Stimulated activated CD4-positive, alpha-beta T cell treated with anti-CD3 and anti-CD28 coated beads, Interleukin-1b, Interleukin-23, amount 100 ng/mL, for 4 hours (primary cell): ENCODE measurements around the gene DTNBP1.
A peak's percentile ranks its signal among the peaks of the same experiment; 100 is the strongest.
"Not testable (repeated sequence)": the region's sequence is repeated elsewhere in the genome, so short reads cannot be mapped to it uniquely, and the experiment has no call there.

ENCODE experiments used
- DNase-seq, 2 donors: peaks; one replicate each; pipeline ENCODE4 v3.0.0-alpha.2; 2020; ENCODE audit warnings: low read depth in 2 of 2

The DTNBP1 gene

DNA sequence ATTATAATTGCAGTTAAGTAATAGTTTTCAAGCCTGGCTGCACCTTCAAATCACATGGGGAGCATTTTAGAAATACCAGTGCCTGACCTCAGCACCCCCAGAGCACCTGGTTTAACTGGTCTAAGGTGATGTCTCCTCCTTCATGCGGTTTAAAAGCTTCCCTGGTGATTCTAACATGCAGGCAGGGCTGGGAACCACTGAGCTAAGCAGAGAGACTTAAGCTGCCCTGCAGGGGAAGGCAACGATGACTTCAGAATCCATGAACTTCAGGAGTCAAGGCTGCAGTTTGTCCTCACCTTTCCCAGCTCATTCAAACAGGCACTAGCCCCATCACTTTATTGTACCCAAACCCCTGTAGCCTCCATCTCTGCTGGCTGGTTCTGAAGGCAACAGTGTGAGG, 6.1 kb upstream of the DTNBP1 start:
- no peak for DNase-seq

DNA sequence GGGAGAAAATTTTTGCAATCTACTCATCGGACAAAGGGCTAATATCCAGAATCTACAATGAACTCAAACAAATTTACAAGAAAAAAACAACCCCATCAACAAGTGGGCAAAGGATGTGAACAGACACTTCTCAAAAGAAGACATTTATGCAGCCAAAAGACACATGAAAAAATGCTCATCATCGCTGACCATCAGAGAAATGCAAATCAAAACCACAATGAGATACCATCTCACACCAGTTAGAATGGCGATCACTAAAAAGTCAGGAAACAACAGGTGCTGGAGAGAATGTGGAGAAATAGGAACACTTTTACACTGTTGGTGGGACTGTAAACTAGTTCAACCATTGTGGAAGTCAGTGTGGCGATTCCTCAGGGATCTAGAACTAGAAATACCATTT, 4.1 kb upstream of the DTNBP1 start:
- not testable (repeated sequence) for DNase-seq

DNA sequence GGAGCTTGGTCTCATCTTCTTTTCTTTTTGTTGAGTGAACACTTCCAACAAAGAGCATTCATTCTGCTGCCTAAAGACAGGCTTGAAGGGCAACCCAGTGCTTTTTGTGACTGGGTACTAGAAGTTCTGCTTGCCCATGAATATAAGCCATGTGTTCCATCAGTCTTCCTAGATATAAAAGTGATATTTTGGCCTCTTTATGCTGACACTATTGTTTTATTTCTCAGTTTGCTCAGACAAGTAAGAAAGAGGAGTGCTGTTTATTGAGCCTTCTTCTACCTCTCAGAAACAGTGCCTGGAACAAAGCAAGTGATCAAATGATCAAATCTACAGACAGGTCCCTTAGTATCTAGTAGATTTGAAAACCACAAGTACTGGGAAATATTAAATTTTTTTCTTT, 2.4 kb upstream of the DTNBP1 start:
- DNase-seq: no peak

DNA sequence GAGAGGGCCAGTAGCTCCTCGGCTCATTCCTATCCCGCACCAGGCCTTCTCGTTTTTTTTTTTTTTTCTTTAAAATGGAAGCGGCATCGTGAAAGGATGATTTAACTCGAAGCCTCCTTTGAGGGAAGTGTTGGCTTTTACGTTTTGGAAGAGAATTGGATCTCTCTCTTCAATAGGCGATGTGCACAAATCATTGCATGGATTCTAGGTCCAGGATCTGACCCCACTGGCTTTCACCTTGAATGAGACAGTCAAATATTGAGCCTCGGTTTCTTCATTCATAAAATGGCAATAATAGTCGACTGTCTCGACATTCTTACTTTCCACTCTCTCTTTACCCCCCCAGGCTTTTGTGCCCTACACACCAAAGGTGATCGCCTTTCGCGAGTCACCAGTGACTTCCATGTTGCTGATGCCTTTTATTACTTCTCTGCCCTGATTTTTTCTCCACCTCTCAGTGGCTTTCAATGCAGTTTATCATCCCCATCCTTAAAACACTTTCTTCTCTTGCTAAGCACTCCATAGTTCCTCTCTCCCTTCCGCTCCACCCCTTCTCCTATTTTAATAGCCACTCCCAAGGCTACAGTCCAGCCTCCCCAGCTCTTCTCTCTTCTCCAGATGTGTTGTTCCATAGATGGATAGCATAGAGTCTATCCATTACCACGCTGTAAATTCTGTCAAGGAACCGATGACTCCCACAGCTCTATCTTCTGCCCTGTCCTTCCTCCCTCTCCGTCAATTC, 473 bp upstream of the DTNBP1 start:
- DNase-seq: no peak

DNA sequence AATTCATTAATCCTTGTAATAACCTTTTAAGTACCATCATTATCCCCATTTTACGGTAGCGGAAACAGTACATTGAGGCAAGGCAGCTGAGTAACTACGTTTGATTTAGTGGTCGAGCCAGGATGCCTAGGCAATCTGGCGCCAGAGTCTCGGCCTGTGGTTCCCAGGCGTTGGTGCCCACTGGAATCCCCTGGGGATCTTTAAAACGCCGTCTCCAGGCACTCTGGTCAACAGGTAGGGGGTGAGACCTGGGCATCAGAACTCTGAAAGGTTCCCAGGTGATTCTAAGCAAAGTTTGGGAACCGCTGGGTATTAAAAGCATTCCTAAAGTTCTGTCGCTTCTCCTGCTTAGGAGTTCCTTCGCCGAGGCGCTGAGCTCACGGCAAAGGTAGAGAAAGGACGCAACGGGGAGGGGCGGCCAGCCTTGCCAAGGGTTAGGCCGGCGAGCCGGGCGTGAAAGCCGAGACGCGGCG, 939 bp downstream of the DTNBP1 start:
- no peak for DNase-seq

DNA sequence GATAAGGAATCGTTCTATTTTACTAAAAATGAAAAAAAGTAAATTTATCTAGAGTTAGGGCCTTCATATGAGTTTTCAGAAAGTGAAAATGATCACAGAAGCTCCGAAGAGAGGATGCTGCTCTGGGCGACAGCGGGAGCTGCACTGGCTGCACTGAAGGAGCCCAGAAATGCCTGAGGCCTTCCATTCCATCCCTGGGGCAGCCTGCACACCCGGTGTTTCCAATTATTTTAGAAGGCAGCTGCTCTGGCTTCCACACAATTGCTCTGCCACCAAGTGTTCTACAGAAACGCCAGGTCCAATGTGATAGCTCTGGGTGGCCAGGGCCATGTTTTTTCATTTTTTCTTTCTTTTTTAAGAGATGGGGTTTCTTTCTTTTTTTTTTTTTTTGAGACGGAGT, 3.6 kb downstream of the DTNBP1 start:
- DNase-seq: no peak

DNA sequence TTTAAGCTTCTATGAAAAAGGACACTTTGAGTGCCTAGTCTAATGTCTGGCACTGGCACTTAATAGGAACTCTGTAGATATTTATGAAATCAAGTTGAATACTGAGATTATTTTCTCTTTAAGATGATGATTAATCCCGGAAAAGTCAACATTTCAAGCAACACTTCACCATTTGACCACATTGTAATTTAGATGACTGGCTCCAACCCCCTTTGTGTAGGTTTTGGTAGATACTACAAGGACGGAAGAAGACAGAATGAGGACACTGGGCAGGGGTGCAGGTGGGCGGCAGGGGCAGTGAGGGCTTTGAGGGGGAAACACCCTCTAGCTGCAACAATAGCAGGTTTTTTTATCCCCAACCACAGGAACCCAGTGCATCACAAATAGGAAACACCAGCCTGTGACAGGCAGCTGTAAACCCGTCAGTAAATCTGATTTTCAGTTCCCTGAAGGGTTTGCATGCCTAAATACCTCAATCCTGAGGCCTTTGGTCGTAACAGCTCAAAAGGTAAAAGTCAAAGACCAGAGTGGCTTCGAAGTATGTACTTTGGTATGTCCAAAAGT, 4.6 kb downstream of the DTNBP1 start:
- DNase-seq: no peak

DNA sequence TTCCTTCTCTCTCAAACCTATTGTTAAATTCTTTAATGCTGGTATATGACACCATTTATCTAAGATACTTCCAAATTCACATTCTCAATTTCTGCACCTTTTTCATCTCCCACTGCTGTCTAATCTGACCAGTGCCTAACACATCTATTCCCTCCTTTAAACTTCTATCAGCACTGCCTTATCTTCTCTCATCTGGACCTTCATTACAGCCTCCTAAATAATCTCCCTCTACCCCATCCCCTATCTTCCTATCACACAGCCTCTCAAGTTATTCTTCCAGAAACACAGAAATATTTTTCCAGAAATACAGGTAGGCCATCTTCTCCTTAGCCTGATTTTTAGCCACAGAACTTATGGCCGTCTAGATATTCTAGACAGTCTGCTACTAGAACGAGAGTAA, 5.5 kb downstream of the DTNBP1 start:
- DNase-seq: no peak

DNA sequence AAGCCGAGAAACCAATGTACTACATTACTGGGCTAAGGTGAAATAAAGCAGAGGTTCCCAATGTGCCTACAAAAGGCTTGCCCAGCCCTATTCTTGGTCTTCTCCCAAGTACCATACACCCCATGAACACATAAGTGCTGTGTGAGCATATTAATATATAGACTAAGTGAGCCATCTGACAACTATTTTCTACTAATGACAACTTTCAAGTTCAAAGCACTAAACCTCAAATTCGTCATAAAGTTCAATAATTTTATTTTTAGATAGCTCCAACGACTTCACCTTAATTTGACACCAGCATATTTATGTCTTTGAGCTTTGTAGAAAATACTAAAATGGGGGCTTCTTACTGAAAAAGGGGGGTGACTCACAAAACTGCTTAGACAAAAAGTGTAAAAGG, 6.7 kb downstream of the DTNBP1 start:
- no peak for DNase-seq

DNA sequence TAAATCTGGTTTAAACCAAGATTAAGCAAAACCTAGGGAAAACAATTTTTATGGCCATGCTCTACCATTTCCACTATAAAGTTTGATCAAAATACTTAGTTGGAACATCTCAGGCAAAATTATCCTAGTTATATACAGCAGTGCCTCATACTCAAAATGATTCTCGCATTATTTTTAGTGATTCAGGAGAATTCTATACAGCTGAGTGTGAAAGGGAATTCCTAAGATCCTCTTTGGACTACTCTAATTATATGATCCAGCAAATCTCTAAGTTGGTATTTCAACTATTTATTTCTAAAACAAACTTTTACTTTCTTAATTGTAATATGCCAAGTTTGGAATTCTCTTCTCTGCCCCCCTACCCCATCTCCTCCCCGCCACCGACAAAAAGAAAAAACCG, 8.6 kb downstream of the DTNBP1 start:
- no peak for DNase-seq

DNA sequence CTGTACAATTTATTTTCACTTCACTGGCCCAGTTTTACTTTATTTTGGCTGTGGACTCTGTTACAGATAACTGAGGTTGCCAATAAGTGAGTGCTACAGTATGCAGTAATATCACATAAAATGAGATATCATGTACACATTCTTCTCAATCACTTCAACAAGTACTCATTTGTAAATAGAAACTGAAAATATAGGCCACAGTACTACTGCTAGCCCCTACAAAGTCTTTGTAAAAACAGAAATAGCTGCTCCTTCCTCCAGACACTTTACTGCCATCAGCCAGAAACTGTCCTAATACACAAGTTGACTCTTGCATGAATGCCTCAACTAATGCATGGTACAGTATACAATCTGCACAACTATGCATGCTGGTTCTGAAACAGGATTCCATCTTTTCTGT, 9.2 kb downstream of the DTNBP1 start:
- no peak for DNase-seq

DNA sequence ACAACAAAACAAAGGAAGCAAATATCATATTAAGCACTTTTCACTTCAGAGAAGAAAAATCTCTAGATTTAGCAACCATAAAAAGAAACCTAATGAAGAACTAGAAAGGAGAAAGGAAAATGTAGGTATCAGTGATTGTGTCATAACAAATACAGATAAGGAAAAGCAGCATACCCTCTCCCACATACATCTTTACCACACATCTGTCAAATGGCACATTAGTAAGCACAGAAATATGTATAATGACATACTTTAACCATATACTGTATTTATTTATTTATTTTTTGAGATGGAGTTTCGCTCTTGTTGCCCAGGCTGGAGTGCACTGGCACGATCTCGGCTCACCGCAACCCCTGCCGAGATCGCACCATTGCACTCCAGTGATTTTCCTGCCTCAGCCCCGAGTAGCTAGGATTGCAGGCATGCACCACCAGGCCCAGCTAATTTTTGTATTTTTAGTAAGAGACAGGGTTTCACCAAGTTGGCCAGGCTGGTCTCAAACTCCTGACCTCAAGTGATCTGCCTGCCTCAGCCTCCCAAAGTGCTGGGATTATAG, 12.7 kb downstream of the DTNBP1 start:
- DNase-seq: not testable (repeated sequence)

DNA sequence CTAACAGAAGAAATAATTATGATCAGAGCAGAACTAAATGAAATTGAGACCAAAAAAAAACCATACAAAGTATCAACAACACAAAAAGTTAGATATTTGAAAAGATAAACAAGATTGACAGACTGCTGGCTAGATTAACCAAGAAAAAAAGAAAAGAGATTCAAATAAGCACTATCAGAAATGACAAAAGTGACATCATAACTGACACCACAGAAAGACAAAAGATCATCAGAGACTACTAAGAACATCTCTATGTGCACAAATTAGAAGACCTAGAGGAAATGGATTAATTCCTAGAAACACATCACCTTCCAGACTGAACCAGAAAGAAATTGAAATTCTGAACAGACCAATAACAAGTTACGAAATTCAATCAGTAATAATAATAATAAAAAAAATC, 17.9 kb downstream of the DTNBP1 start:
- no peak for DNase-seq

DNA sequence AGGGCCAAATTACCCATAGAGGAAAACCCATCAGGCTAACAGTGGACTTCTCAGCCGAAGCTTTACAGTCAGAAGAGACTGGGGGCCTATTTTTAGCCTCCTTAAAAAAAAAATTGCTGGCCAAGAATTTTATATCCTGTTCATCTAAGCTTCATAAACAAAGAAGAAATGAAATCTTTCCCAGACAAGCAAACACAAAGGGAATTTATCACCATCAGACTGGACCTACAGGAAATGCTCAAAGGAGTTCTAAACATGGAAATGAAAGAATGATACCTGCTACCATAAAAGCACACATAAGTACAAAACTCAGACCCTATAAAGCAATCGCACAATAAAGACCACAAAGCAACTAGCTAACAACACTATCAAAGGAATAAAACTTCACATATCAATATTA, 19.3 kb downstream of the DTNBP1 start:
- DNase-seq: no peak

DNA sequence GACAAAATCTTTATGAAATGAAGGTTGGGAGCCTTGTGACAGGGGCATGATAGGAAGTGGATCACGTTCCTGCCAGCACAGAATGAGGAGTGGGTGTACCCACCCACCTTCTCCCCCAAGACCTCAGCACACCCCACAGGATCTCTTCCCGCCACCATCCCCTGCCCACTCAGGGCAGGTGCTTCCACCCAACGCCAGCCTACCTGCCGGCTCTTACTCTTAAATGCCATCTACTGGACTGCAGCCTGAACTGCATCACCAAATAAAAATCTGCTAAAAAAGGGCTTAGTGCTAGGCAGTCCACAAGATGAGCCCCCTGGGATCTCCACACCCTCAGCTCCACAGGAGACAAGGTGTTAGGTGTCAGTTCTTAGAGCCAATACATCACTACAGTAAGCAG, 20.6 kb downstream of the DTNBP1 start:
- DNase-seq: no peak

DNA sequence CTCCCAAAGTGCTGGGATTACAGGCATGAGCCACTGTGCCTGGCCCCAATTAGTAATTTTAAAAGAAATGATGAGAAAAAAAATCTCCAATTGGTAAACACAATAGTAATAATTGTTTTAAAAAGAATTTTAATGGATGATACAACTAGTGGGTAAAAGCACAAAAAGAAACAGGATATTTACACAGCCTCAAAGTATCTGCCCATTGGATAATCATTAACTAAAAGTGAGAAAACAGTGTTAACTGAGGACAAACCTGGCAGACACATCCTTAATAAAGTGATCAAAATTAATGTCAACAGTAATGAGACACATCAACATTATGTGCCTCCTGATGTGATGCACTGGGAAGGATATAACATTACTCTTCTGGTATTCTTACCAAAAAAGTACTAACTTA, 24.5 kb downstream of the DTNBP1 start:
- DNase-seq: no peak

DNA sequence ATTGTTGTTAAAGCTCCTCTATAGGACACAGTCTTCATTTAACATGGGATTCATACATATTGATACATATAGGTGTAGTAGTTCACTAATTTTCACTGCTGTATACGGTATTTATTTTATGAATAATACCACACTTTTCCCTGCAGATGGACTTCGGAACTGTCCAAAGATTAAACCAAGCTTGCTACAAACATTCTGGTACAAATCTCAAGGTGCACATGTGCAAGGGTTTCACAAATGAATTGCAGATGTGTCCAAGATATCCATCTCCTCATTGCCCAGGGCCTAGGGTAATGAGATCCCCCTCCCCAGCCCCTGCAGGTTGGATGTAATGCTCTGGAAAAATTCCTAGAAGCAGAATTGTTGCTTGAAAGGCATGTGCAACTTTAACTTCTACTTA, 31.4 kb downstream of the DTNBP1 start:
- DNase-seq: no peak

DNA sequence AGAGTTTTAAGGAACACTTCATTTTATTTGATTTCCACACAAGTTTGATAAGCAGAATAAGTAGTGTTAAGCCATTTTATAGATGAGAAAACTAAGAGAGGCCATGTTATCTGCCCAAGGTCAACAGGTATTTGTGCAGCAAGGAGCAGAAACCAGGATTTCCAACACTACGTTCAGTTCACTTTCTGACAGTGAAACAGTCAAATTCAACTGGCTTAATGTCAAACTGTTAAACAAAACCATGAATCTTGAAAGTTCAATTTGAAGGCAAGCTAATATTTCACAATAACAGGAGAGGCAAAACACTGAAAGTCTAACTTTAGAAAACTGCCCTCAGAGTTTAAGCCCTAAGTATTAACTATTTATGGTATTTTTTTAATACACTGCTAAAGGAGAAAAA, 32.6 kb downstream of the DTNBP1 start:
- DNase-seq: no peak

DNA sequence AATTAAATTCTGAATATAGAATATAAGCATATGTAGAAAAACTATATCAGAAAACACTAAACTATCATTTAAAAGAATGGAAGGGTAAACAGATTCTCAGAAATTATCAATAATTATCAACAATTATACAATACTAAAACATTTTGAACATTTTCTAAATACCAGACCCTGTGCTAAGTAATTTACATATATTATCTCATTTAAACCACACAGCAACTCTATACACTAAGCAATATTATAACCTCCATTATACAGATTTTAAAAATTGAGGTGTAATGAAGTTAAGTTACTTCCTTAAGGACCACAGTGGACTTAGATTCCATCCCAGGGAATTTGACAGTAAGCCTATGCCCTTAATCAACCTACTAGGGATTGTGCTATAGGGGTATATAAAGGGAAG, 33.3 kb downstream of the DTNBP1 start:
- DNase-seq: no peak

DNA sequence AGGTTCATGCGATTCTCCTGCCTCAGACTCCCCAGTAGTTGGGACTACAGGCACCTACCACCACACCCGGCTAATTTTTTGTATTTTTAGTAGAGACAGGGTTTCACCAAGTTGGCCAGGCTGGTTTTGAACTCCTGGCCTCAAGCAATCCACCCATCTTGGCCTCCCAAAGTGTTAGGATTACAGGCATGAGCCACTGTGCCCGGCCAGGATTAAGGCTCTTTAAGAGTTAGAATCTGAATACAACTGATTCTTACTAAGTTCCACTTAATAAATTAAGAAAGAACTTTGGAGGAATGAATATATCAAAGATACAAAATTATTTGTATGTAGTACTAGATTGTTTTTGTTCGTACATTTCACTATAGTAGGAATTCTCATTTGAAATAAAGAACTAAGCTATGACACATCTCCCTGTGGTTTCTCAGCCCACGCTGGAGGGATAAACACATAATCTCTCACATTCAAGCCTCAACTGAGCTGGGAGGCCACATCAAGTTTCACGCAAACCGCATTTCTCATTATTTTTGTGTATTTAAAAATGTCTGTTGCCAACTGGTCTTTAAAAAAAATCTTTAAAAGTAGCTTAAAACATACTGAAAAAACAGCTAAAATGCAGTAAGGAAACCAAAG, 34.2 kb downstream of the DTNBP1 start:
- peak; percentile 25 to 26 for DNase-seq

DNA sequence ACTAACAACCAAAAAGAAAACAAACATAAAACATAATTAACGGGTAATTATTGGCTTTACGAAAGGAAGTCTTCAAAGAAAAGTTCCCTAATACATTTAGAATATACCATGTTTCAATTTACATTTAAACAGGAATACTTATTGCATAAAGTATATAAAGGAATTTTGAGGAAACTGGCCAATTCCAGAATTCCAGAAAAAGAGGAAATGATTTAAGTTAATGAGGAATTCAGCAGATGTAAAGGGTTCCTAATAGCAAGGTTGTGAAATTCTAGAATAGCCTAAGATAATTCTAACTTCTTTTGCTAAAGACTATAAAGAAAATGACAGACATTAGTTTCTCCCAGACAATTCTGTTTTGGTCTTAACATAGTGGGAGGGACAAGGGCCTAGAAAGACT, 35.0 kb downstream of the DTNBP1 start:
- DNase-seq: no peak

DNA sequence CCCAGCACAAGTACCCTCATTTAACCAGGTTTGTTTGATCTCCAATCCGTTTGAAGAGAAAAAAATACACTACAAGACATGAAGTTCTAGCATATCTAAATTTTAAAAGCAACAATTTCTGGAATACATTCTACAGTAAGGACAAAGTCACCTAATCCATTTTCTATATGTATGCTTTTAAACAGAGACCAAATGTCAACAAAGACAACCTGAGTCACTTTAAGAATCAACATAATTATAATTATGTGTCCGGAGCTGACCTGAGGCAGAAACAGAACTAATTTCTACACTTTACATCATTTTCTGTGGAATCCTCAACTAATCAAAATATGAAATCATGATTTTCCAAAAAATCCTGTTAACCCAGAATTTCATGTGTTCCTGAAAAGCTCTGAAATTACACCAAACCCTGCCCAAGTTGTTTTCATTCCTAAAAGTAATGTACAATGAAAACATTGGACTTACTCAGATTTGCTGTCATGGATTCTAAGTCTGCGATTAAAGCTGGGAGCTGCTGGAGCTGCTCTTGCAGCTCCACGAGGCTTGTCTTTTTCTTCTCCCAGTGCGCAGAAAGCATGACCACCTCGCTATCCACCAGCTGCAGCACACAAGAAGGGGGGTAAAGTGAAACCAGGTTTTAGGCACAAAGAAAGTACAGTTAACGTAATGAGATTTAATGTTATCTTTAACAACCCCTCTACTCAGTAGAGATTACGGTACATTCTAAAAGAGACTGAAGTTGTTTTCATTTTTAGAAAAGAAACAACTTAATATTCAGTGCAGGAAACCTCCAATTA, 35.8 kb downstream of the DTNBP1 start:
- no peak for DNase-seq
